ENCODE results near the gene ZNF273.
"Not testable (repeated sequence)": the region's sequence is repeated elsewhere in the genome, so short reads cannot be mapped to it uniquely, and the experiment has no call there.

The ZNF273 gene

GRCh38 chr7:64934478-64934877 is 31.4 kb downstream of the ZNF273 start:
- no peak for TF ChIP-seq ZNF274 (IDR thresholded peaks at IDR 0.05; ENCODE audit: low read depth, low read length)
- H3K4me3 ChIP-seq (ENCODE audit: low read length) = no peak overlapping the region

DNA sequence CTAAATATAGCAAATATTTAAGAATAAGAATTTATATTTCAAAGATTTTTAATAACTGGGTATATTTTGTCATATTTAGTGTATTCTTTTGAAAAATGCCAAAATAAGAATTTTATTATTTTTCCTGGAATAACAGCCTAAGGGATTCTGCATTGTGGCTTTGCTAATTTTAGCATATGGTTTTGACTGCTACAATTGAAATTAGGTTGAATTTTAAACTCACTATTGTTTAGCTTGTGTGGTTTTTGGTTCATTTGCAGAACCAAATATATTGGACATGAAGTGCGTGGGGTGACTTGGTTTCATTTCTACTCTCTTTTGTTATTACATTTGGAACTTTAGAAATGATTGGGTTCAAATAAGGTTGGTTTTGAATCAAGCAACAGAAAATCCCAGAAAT is 35.5 kb downstream of the ZNF273 start:
- TF ChIP-seq ZNF274 (IDR thresholded peaks at IDR 0.05; ENCODE audit: low read depth, low read length) = no peak
- H3K4me3 ChIP-seq (ENCODE audit: low read length) = no peak overlapping the region

DNA sequence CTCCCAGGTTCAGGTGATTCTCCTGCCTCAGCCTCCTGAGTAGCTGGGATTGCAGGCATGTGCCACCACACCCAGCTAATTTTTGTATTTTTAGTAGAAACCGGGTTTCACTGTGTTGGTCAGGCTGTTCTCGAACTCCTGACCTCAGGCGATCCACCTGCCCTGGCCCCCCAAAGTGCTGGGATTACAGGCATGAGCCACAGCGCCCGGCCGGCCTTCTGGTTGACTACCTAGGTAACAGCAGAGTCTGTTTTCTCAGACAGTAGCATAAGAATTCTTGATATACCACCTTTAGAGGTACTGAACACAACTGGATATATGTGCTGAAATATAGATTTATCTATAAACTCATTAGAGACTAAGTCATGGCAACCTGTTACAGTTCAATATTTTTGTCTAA is 36.9 kb downstream of the ZNF273 start:
- not testable (repeated sequence) for H3K4me3 ChIP-seq (ENCODE audit: low read length)

DNA sequence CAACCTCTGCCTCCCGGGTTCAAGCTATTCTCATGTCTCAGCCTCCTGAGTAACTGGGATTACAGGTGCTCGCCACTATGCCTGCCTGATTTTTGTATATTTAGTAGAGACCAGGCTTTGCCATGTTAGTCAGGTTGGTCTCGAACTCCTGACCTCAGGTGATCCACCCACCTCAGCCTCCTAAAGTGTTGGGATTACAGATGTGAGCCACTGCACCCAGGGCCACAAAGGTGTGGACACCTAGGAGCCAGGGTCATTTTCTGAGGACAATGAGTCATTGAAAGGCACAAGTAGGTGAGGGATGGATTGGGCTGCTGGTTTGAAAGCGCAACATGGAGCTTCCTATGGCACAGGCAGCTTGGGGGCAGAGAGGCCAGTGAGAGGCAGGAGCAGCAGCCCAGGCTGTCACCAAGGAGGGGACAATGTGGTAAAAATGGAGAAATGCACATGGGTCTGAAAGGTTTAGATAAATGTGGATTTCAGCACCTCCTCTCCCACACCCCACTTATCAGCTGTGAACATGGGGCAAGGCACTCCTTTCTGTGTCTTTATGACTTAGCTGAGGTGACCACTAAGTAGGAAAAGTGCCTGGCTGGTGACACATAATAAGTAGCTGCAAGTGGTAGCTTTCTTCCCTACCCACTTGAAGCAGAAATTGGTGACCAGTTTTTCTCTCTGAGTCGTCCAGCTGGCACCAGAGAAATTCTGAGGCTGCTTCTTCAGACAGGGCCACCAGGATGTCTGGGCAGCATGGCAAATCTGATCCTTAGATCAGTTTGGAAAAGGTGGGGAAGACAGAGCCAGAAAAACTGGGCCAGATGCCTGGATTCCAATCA is 41.8 kb downstream of the ZNF273 start:
- H3K4me3 ChIP-seq (ENCODE audit: low read length) = not testable (repeated sequence)

DNA sequence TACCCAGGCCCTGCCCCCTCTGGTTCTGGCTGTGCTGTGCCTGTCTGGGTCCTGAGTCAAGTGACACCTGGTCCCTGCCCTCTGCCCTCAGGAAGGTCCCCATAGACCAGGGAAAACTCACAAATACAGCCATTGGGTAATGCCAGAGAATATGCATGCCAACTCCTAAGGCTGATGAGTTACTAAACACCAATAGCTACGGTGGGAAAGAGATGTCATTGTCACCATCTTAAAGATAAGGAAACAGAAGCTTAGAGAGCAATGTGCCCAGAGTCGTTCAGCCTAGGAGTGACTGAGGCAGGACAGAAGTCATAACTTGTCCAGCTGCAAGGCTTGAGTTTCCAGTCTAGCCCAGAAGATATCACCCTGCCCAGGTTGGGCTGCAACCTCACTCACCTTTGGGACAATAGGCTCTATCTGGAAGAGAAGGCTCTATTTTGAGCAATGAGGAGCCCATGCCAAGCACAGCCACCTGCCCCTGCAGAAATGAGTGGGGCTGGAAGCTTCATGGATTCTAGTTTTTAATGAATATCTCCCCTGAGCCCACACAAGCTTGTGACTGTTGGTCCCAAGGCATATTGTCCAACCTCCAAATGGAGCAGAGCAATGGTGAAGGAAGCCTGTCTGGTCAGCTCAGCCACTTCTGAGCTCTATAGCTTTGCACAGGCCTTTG is 42.6 kb downstream of the ZNF273 start:
- no peak for TF ChIP-seq ZNF274 (IDR thresholded peaks at IDR 0.05; ENCODE audit: low read depth, low read length)
- no peak overlapping the region for H3K4me3 ChIP-seq (ENCODE audit: low read length)

GRCh38 chr7:64946772-64947171 is 43.7 kb downstream of the ZNF273 start:
- no peak overlapping the region for H3K4me3 ChIP-seq (ENCODE audit: low read length)

DNA sequence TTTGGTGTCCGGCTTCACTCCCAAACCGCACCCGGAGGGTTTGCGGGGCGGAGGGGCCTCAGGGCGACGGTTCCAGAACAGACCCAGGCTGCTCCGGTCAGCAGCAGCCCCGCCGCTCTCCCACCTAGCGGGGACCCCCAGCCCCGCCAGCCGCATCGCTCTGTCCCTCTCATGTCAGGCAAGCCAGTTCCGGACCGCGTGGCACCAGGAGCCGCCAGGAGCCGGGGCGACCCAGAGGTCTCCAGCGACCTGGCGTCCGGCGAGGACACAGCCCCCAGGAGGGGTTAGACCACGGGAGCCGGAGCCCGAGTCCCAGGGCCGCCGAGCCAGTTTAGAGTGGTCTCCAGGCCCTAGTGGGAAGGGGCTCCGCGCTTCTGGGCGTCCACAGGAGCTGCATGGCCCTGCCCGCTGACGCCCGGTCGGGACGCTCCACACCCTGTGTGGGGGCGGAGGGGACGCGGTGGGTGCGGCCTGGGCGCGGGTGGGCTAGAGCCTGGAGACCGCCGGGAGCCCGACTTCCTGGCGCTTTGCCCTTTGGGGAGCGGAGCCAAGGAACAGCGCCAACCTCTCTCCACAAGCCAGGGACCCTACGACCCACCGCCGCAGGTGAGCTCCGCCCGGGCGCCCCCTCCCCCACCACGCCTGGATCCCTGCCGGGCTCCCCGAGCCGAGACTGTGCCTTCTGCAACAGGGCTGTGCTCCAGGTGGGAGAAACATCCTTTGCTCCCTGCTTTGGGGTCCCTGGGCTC is 44.4 kb downstream of the ZNF273 start:
- TF ChIP-seq ZNF274 (IDR thresholded peaks at IDR 0.05; ENCODE audit: low read depth, low read length) = no peak
- no peak overlapping the region for H3K4me3 ChIP-seq (ENCODE audit: low read length)

More at GRCh38 chr7:64946772-64947171, 43.7 kb downstream of the ZNF273 start:
- no peak for TF ChIP-seq ZNF274 (IDR thresholded peaks at IDR 0.05; ENCODE audit: low read depth, low read length)

GRCh38 chr7:64948774-64949173 is 45.7 kb downstream of the ZNF273 start:
- H3K4me3 ChIP-seq (ENCODE audit: low read length) = not testable (repeated sequence)

DNA sequence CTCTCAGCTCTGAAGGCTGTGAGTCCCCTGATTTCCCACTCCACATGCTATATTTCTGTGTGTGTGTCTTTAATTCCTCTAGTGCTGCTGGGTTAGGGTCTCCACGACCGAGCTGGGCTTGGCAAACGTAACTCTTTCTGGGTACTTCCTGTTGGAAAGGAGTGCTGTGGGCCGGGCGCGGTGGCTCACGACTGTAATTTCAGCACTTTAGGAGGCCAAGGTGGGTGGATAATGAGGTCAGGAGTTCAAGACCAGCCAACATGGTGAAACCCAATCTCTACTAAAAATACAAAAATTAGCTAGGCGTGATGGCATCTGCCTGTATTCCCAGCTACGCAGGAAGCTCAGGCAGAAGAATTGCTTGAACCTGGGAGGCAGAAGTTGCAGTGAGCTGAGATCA is 47.6 kb downstream of the ZNF273 start:
- not testable (repeated sequence) for H3K4me3 ChIP-seq (ENCODE audit: low read length)

DNA sequence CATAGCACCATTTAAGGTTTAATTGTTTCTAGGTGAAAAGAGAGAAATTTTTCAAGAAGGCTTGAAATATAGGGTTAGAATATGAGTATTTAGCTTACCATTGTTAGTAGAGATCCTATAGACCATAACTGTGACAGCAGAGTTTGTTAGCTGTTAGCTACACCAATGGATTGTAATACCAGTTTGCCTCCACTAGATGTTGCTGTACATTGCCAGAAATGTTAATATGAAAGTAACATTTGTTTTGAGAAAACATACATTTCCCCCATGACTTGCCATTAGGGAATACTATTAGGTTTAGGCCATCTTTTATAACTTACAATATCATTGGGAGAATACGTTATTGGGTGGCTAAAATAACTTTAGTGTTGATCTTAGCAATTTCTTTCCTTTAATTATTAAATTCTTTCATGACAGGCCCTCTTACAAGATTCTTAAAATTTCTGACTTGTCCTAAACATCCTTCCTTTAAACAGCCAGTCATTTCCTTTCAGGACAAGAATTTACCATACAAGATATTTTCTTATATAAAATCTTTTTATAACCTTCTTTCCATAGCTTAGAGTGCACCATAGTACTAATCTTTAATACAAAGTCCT is 48.3 kb downstream of the ZNF273 start:
- TF ChIP-seq ZNF274 (IDR thresholded peaks at IDR 0.05; ENCODE audit: low read depth, low read length) = no peak
- no peak overlapping the region for H3K4me3 ChIP-seq (ENCODE audit: low read length)

- no peak for TF ChIP-seq ZNF274 (IDR thresholded peaks at IDR 0.05; ENCODE audit: low read depth, low read length)
- no peak overlapping the region for H3K4me3 ChIP-seq (ENCODE audit: low read length)
Observed at GRCh38 chr7:64959072-64959747, 56.1 kb downstream of the ZNF273 start.

GRCh38 chr7:64965594-64965993 is 62.5 kb downstream of the ZNF273 start:
- no peak for TF ChIP-seq ZNF274 (IDR thresholded peaks at IDR 0.05; ENCODE audit: low read depth, low read length)
- H3K4me3 ChIP-seq (ENCODE audit: low read length) = no peak overlapping the region

DNA sequence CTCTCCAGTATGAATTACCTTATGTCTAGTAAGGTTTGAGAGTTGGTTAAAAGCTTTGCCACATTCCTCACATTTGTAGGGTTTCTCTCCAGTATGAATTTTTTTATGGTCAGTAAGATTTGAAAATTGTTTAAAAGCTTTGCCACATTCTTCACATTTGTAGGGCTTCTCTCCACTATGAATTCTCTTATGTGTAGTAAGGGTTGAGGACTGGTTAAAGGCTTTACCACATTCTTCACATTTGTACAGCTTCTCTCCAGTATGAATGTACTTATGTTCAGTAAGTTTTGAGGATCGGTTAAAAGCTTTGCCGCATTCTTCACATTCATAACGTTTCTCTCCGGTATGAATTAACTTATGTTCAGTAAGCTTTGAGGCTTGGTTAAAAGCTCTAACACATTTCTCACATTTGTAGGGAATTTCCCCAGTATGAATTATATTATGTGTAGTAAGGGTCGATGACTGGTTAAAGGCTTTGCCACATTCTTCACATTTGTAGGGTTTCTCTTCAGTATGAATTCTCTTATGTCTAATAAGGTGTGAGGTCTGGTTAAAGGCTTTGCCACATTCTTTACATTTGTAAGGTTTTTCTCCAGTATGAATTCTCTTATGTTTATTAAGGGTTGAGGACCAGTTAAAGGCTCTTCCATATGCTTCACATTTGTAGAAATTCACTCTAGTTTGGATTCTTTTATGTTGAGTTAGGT is 75.6 kb downstream of the ZNF273 start:
- TF ChIP-seq ZNF274 (IDR thresholded peaks at IDR 0.05; ENCODE audit: low read depth, low read length) = peak; percentile 42; the same call in 1 of the 2 replicates
- H3K4me3 ChIP-seq (ENCODE audit: low read length) = no peak overlapping the region
